CD4-positive, alpha-beta T cell (primary cell): ENCODE results near the gene ARHGEF10L. TPM values are rescaled to one million over a fixed set of nuclear protein-coding genes. Genes with fewer than 3 reads are reported as not detected.

ENCODE experiments used
- ATAC-seq: fragments of 200-7000 bp; cut with Tn5 transposase; one replicate; pipeline ENCODE4 v1.10.0; 2022; ENCODE audit warnings: mild to moderate bottlenecking; ENCODE audit not compliant: poor library complexity
- CTCF ChIA-PET: fragments of 350-600 bp; sonication (Branson Sonifier 250); formaldehyde crosslinking; loops from one replicate; lab custom pipeline; 2021; ENCODE audit warnings: antibody characterized with exemption, inconsistent platforms; lab: Charles Lee
- POLR2A ChIA-PET: fragments of 350-600 bp; sonication (Branson Sonifier 250); formaldehyde crosslinking; loops from one replicate; lab custom pipeline; 2021; ENCODE audit warnings: antibody characterized with exemption, inconsistent platforms; lab: Charles Lee
- DNase-seq, 14 experiments: peaks; one replicate each; pipeline ENCODE4 v3.0.0-alpha.2; 2013 to 2020; ENCODE audit warnings: mixed read lengths in 2 of 14
- H3K27ac ChIP-seq, 2 donors: one replicate each; pipeline versions ENCODE4 v1.5.1 to v1.7.0; 2013; ENCODE audit warnings: low read length in 2 of 2, low read depth in 1 of 2, mild to moderate bottlenecking in 1 of 2
- H3K27me3 ChIP-seq, 2 experiments: 1 replicate in 1 of 2; 2 replicates in 1 of 2; pipeline versions ENCODE4 v1.6.1 to v1.7.0; 2013; ENCODE audit warnings: low read length in 2 of 2, control low read depth in 1 of 2, mild to moderate bottlenecking in 1 of 2, moderate library complexity in 1 of 2; ENCODE audit not compliant: insufficient read depth in 2 of 2, control insufficient read depth in 1 of 2
- H3K36me3 ChIP-seq: one replicate; pipeline ENCODE4 v1.6.1; 2013; ENCODE audit warnings: low read length, control low read depth; ENCODE audit not compliant: insufficient read depth
- H3K4me1 ChIP-seq: one replicate; pipeline ENCODE4 v1.6.1; 2013; ENCODE audit warnings: low read length, control low read depth; ENCODE audit not compliant: insufficient read depth
- H3K4me3 ChIP-seq: one replicate; pipeline ENCODE4 v1.5.1; 2013; ENCODE audit warnings: mild to moderate bottlenecking, low read length, moderate library complexity
- H3K9me3 ChIP-seq, 2 experiments: 1 replicate in 1 of 2; 2 replicates in 1 of 2; pipeline versions ENCODE4 v1.6.1 to v1.7.0; 2013; ENCODE audit warnings: low read length in 2 of 2, mild to moderate bottlenecking in 2 of 2, control low read depth in 1 of 2, moderate library complexity in 1 of 2; ENCODE audit not compliant: control insufficient read depth in 1 of 2, insufficient read depth in 1 of 2
- H3K27ac Mint-ChIP-seq: one replicate; pipeline ENCODE4 v1.8.0; 2020; ENCODE audit warnings: mixed read lengths
- H3K27me3 Mint-ChIP-seq: one replicate; pipeline ENCODE4 v1.8.0; 2021; ENCODE audit warnings: mixed read lengths
- H3K36me3 Mint-ChIP-seq: one replicate; pipeline ENCODE4 v1.8.0; 2021; ENCODE audit warnings: low read depth, mixed read lengths
- H3K4me1 Mint-ChIP-seq: one replicate; pipeline ENCODE4 v1.8.0; 2021; ENCODE audit warnings: low read depth, mixed read lengths
- H3K4me3 Mint-ChIP-seq: one replicate; pipeline ENCODE4 v1.8.0; 2020; ENCODE audit warnings: mild to moderate bottlenecking, mixed read lengths
- H3K9me3 Mint-ChIP-seq: one replicate; pipeline ENCODE4 v1.8.0; 2020; ENCODE audit warnings: mixed read lengths
- intact Hi-C, 2 experiments: fragments of 100-400 bp; cut with DNase I in 1 of 2; cut with micrococcal nuclease in 1 of 2; formaldehyde crosslinking; loops; one replicate each; pipeline versions ENCODE4 v1.15.1 to v1.9.0; 2023 to 2025; cut with DNase I, micrococcal nuclease
- total RNA-seq, 174 experiments: library from RNA in 2 of 174; stranded (reverse) in 2 of 174; gene quantifications; one replicate each; pipeline ENCODE4 v1.2.3 and lab custom pipeline; 2021 to 2026
- TF ChIP-seq, protein P1 (sequence below): fragments of 200-600 bp; IDR thresholded peaks from one replicate; pipeline ENCODE4 v1.8.0; 2022; ENCODE audit warnings: antibody characterized with exemption, mild to moderate bottlenecking

The ARHGEF10L gene
- total RNA-seq, 2 experiments from 2014 or later: 0.11 to 0.22 TPM

DNA sequence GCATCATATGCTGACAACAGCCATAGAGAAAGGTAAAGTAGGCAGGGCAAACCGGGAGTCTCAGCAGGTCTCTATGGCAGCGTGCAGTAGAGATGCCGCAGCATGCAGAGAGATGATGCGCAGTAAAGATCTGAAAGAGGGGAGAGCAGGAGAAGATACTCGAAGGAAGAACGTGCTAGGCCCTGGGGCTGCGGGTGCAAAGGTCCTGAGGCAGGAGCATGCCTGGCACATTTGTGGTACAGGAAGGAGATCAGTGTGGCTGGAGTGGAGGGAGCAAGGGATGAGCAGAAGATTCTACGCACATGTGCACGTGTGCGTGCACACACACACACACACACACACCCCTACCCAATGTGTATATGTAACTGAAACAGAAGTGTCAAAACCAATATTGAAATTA, 45.0 kb downstream of the ARHGEF10L start:
- DNase-seq (no peak), ATAC-seq (no peak)
- Histone ChIP-seq H3K4me1 (peaks cover 3% of the 10 kb centered on the region), H3K36me3 (no peaks in the 10 kb centered on the region), H3K27me3 (peaks cover 0 to 2% of the 10 kb centered on the region in 2 experiments), H3K4me3 (no peak overlapping the region), H3K9me3 (no peaks in the 10 kb centered on the region), H3K27ac (no peak overlapping the region)
- no peaks in the 10 kb centered on the region for H3K27me3 Mint-ChIP-seq
- no peaks in the 10 kb centered on the region for H3K9me3 Mint-ChIP-seq
- H3K27ac Mint-ChIP-seq: no peak overlapping the region
- H3K36me3 Mint-ChIP-seq: no peaks in the 10 kb centered on the region
- CTCF ChIA-PET: no interaction called here
- no peaks in the 10 kb centered on the region for H3K4me1 Mint-ChIP-seq
- TF ChIP-seq, protein P1, sequence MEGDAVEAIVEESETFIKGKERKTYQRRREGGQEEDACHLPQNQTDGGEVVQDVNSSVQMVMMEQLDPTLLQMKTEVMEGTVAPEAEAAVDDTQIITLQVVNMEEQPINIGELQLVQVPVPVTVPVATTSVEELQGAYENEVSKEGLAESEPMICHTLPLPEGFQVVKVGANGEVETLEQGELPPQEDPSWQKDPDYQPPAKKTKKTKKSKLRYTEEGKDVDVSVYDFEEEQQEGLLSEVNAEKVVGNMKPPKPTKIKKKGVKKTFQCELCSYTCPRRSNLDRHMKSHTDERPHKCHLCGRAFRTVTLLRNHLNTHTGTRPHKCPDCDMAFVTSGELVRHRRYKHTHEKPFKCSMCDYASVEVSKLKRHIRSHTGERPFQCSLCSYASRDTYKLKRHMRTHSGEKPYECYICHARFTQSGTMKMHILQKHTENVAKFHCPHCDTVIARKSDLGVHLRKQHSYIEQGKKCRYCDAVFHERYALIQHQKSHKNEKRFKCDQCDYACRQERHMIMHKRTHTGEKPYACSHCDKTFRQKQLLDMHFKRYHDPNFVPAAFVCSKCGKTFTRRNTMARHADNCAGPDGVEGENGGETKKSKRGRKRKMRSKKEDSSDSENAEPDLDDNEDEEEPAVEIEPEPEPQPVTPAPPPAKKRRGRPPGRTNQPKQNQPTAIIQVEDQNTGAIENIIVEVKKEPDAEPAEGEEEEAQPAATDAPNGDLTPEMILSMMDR: no peak
- no peak overlapping the region for H3K4me3 Mint-ChIP-seq
- POLR2A ChIA-PET: no interaction called here
- intact Hi-C loops: no loop called here

DNA sequence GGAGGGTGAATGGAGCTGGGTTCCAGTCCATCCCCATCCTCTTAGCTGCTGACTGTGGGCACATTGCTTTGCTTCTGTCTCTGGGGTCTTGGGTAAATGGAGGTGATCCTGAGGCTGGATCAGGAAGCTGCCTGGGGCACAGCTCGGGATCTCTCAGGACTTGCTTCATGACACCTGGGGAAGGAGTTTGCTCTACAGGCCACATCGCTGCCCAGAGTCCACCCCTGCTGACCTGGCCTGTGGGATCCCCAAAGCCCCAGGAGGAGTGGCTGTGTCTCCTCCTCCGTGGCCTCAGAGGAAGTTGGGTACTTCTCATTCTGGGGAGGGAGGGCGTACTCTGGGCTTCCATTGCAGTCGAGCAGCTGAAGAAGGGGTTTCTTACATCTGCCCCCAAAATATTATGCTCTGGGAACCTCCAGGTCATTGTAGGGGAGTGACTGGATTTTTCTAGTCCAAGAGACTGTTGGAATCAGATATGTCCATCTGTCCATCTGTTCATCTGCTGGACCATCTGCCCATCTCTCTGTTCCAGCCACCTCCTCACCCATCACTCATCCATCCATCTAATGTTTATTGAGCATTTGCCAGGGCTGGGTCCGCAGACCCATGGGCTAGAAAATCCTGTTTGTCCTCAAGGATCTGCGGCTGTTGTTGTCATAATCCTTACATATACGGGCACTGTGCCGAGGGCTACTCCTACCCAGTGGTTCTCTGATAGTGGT, 45.9 kb downstream of the ARHGEF10L start:
- Histone ChIP-seq H3K27ac (no peak overlapping the region), H3K27me3 (peaks cover 0 to 2% of the 10 kb centered on the region in 2 experiments), H3K4me1 (peaks cover 3% of the 10 kb centered on the region), H3K9me3 (no peaks in the 10 kb centered on the region), H3K36me3 (no peaks in the 10 kb centered on the region), H3K4me3 (no peak overlapping the region)
- H3K9me3 Mint-ChIP-seq: no peaks in the 10 kb centered on the region
- H3K36me3 Mint-ChIP-seq: no peaks in the 10 kb centered on the region
- ATAC-seq: no peak
- H3K27me3 Mint-ChIP-seq: no peaks in the 10 kb centered on the region
- no peak overlapping the region for H3K27ac Mint-ChIP-seq
- H3K4me3 Mint-ChIP-seq: no peak overlapping the region
- H3K4me1 Mint-ChIP-seq: no peaks in the 10 kb centered on the region
- TF ChIP-seq, protein P1: no peak
- ChIA-PET POLR2A (no interaction called here), CTCF (no interaction called here)
- intact Hi-C loops: no loop called here
- DNase-seq: no peak

DNA sequence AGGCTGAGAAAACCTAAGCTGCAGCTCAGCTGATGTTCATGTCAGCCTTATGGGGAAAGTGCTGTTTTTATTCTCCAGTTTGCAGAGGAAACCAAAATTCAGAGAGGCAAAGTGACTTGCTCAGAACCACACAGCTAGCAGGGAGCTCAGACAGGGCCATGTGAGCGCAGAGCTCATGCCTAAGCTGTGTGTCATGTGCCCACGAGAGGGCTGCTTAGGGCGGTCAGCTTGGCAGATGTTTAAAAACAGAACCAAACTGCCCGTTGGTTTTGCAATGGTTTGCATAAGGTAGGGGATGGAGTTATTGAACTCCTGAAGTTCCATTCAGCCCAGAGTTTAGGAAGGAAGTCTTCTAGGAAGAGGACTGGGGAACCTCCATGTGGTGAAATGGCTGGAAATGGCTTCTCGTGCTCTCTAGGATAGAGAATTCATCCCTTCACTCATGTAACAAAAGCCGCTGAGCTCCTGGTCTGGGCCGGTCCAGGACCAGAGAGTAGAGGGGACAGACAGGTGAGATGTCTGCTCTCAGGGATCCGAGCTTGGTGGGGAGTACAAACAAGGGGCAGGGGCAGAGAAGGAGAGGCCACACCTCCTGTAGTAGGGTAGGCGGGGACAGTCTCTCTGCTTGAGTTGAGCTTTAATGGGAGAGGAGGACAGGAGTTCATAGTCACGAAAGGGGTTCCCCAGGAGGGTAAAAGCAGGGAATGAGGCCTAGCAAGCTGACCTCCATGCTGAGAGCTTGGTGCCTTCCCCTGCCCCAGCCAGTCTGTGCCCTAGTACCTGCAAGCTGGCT, 46.9 kb downstream of the ARHGEF10L start:
- no peak for ATAC-seq
- peaks cover 0 to 2% of the 10 kb centered on the region in 2 experiments for H3K27me3 ChIP-seq

More for the DNA sequence above, 46.9 kb downstream of the ARHGEF10L start:
- ChIA-PET POLR2A (no interaction called here), CTCF (interaction anchor here (1.2 kb wide), 1 partner anchor 10 kb away, joined by 3 read pairs; no protein-coding TSS in a partner anchor)
- DNase-seq: no peak
- Histone ChIP-seq H3K36me3 (no peaks in the 10 kb centered on the region), H3K9me3 (no peaks in the 10 kb centered on the region), H3K27ac (no peak overlapping the region), H3K4me3 (no peak overlapping the region), H3K4me1 (peaks cover 2% of the 10 kb centered on the region)
- TF ChIP-seq, protein P1: no peak
- no peaks in the 10 kb centered on the region for H3K27me3 Mint-ChIP-seq
- no peaks in the 10 kb centered on the region for H3K36me3 Mint-ChIP-seq
- H3K4me3 Mint-ChIP-seq: no peak overlapping the region
- no peak overlapping the region for H3K27ac Mint-ChIP-seq
- no peaks in the 10 kb centered on the region for H3K4me1 Mint-ChIP-seq
- H3K9me3 Mint-ChIP-seq: no peaks in the 10 kb centered on the region
- intact Hi-C loops: no loop called here
